ENCODE results near the gene NCL.

- TF ChIP-seq SRF (IDR thresholded peaks at IDR 0.05; ENCODE audit: low read depth) (no peak), CTCF (IDR thresholded peaks at IDR 0.05 in 2 of 3, conservative IDR thresholded peaks at IDR 0.05 in 1 of 3; ENCODE audit: borderline replicate concordance in 1 of 3, insufficient read depth in 1 of 3, low read depth in 2 of 3, low read length in 2 of 3) (no peak), POLR2A (IDR thresholded peaks at IDR 0.05; ENCODE audit: borderline replicate concordance, extremely low read depth, insufficient read depth, insufficient read length) (no peak), POLR2AphosphoS5 (IDR thresholded peaks at IDR 0.05; ENCODE audit: low read depth, low read length) (no peak), ZNF274 (IDR thresholded peaks at IDR 0.05; ENCODE audit: low read depth, low read length) (no peak)
Observed at GRCh38 chr2:231472816-231473215, 8.5 kb upstream of the NCL start.

All from HCT116 (cell line).